Tibial nerve (tissue), 4 donors: Measurements from ENCODE around the gene ANKH. TPM values are rescaled to one million over a fixed set of nuclear protein-coding genes. Genes with fewer than 3 reads are reported as not detected.

Experiments
- DNase-seq, 2 donors: peaks; one replicate each; pipeline ENCODE4 v3.0.0-alpha.2; 2019; ENCODE audit warnings: low spot score in 2 of 2
- H3K27ac ChIP-seq, 4 donors: fragments of 200-600 bp; sonication (generic) in 3 of 4; one replicate each; pipeline ENCODE4 v1.5.1; 2017 to 2019; ENCODE audit warnings: mild to moderate bottlenecking in 1 of 4
- H3K27me3 ChIP-seq, 2 donors: fragments of 200-600 bp; sonication (generic) in 1 of 2; one replicate each; pipeline versions ENCODE4 v1.5.1 to v1.6.0; 2017 to 2019
- H3K36me3 ChIP-seq, 3 donors: fragments of 200-600 bp; sonication (generic); one replicate each; pipeline ENCODE4 v1.5.1; 2018 to 2019
- H3K4me1 ChIP-seq, 4 donors: fragments of 200-600 bp; sonication (generic) in 3 of 4; one replicate each; pipeline ENCODE4 v1.5.1; 2017 to 2019
- H3K4me3 ChIP-seq, 4 donors: fragments of 200-600 bp; sonication (generic) in 3 of 4; one replicate each; pipeline ENCODE4 v1.5.1; 2017 to 2019; ENCODE audit warnings: mild to moderate bottlenecking in 1 of 4, moderate library complexity in 1 of 4
- H3K9me3 ChIP-seq, 4 donors: fragments of 200-600 bp; sonication (generic) in 3 of 4; one replicate each; pipeline ENCODE4 v1.5.1; 2017 to 2019
- EP300 ChIP-seq, 2 donors: sonication (generic); formaldehyde crosslinking; IDR thresholded peaks; one replicate each; pipeline ENCODE4 v1.6.1; 2017; ENCODE audit warnings: antibody characterized with exemption in 2 of 2, mild to moderate bottlenecking in 1 of 2
- POLR2A ChIP-seq, 2 donors: fragments of 450-650 bp; IDR thresholded peaks; one replicate each; pipeline ENCODE4 v1.6.1; 2017; ENCODE audit warnings: antibody characterized with exemption in 2 of 2, mild to moderate bottlenecking in 2 of 2, moderate library complexity in 2 of 2
- WGBS, 2 donors: methylation state at CpG; one replicate each; pipeline ENCODE4 v1.1.5; 2018; 5-methylcytosine and 5-hydroxymethylcytosine counted together
- total RNA-seq, 4 donors: library from RNA; depleted of rRNA; stranded (reverse); fragments of >200 nt; gene quantifications; one replicate each; pipeline ENCODE4 v1.1.0, GENCODE V29; 2016
- TF ChIP-seq, protein P1 (sequence below), 5 experiments: fragments of 200-600 bp in 3 of 5; fragments of 450-650 bp in 2 of 5; sonication (generic) in 3 of 5; IDR thresholded peaks; one replicate each; pipeline ENCODE4 v1.5.1; 2016 to 2019; ENCODE audit warnings: antibody characterized with exemption in 5 of 5, mild to moderate bottlenecking in 3 of 5, moderate library complexity in 2 of 5

Gene ANKH
- total RNA-seq, 4 donors from 2014 or later: 45.7 to 77.9 (median 46.6) TPM

GRCh38 chr5:14771972-14772371, 99.6 kb downstream of the ANKH start:
- H3K27me3 ChIP-seq: no peaks in the 10 kb centered on the region
- H3K4me3 ChIP-seq: no peak overlapping the region
- no peak for DNase-seq
- no peaks in the 10 kb centered on the region for H3K9me3 ChIP-seq
- H3K36me3 ChIP-seq: peaks cover 0 to 17% (median 0%) of the 10 kb centered on the region in 3 donors
- H3K27ac ChIP-seq: no peak overlapping the region
- peaks cover 0 to 17% (median 5%) of the 10 kb centered on the region in 4 donors for H3K4me1 ChIP-seq
- 76 to 83% methylated on average over 3 of the region's 3 CpGs for WGBS, 2 donors
- TF ChIP-seq EP300 (IDR thresholded peaks at IDR 0.05) (no peak), POLR2A (IDR thresholded peaks at IDR 0.05) (no peak)

DNA sequence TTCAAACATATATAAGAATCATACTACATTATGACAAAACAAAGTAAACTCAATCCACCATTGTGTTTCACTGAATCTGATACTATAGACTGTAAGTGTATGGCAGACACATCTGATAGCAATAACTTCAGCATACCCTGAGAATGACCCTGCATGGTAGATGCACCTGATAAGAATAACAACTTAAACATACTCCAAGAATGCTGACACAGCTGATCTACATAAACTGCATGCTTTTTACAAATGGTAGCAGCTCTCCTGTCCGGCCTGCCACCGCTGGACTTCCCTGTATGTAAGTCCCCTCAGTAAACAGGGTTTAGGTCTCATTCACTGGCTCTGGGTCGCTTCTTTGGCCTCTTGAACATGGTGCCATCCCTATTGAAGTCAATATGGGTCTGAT, 100.4 kb downstream of the ANKH start:
- H3K36me3 ChIP-seq: peaks cover 0 to 25% (median 0%) of the 10 kb centered on the region in 3 donors
- DNase-seq: no peak
- no peaks in the 10 kb centered on the region for H3K27me3 ChIP-seq
- TF ChIP-seq EP300 (IDR thresholded peaks at IDR 0.05) (no peak), POLR2A (IDR thresholded peaks at IDR 0.05) (no peak)
- TF ChIP-seq, protein P1, sequence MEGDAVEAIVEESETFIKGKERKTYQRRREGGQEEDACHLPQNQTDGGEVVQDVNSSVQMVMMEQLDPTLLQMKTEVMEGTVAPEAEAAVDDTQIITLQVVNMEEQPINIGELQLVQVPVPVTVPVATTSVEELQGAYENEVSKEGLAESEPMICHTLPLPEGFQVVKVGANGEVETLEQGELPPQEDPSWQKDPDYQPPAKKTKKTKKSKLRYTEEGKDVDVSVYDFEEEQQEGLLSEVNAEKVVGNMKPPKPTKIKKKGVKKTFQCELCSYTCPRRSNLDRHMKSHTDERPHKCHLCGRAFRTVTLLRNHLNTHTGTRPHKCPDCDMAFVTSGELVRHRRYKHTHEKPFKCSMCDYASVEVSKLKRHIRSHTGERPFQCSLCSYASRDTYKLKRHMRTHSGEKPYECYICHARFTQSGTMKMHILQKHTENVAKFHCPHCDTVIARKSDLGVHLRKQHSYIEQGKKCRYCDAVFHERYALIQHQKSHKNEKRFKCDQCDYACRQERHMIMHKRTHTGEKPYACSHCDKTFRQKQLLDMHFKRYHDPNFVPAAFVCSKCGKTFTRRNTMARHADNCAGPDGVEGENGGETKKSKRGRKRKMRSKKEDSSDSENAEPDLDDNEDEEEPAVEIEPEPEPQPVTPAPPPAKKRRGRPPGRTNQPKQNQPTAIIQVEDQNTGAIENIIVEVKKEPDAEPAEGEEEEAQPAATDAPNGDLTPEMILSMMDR (IDR thresholded peaks at IDR 0.05): no peak
- H3K4me3 ChIP-seq: no peak overlapping the region
- H3K27ac ChIP-seq: no peak overlapping the region
- peaks cover 0 to 10% (median 3%) of the 10 kb centered on the region in 4 donors for H3K4me1 ChIP-seq
- no peaks in the 10 kb centered on the region for H3K9me3 ChIP-seq
- WGBS, 2 donors: 97 to 100% methylated on average over 3 of the region's 3 CpGs

DNA sequence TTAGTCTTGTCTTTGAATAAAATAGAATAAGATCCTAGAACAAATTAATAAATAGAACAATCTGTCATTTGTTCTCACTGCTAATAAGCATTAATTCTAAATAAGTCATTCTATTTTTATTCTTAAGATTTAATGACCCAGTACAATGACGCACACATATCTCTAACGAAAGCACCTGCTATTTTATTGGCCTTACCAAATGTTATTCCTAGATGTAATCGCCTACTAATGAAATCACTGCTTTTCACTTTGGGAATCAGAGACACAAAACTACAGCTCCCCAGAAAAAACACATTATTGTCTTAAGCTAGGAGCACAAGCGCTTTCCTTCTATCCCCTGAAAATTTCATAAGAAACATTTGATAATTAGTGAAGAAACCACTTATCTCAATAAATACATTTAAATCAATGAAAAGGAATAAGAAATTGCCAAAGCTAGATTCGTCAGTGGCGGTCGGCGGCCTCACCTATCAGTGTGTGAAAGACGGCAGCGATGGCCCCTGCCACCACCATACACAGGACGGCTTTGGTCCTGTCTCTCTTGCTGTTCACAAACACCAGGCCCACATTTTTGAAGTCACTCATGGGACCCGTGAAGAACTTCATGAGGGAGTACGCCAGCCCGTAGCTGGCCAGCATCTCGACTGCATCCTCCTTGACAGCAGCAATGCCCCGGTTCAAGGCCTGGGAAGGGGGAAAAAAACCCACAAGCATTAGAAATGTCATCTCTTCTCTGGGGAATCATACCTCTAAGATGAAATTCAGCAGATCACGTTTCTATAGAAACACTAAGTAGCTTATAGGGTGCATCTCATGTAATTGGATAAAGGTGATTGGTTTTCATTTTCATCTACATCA, 102.8 kb downstream of the ANKH start:
- TF ChIP-seq EP300 (IDR thresholded peaks at IDR 0.05): no peak
- TF ChIP-seq, protein P1 (IDR thresholded peaks at IDR 0.05): no peak
- no peak for TF ChIP-seq POLR2A (IDR thresholded peaks at IDR 0.05)
- DNase-seq: no peak

DNA sequence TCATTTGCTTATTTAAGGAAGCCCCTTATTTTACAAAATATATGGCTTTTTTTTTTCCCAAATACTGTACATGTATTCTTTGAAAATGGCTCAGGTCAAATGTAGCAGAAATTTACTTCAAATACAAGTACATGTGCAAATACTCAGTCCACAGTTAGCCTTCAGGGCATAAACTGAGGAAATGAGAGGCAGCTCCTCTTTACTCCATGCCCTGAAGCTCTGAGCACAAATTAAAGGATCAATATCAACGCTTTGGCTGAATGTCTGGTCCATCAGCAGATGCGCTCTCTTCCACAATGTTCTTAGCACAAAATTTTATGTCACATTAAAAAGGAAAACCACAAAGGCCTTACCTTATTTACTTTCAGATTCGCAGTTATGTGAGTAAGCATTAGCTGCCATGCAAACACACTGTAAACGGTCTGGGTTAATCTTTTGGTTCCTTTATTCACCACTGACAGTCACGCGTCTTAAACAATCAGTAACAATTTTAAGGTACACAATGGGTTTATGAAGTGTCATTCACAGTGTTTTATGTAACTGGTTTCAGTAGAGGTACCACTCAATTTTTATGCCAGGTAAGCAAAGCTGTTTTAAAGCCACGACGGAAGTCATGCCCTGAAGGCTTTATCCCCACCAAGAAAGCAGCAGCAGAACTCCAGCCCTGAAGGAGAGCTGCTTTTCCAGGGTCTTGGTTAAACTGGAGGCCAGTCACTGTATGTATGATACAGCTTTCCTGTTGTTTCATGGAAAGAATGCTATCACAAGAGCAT, 103.7 kb downstream of the ANKH start:
- H3K4me3 ChIP-seq: no peak overlapping the region
- H3K9me3 ChIP-seq: no peaks in the 10 kb centered on the region
- WGBS, 2 donors: 64 to 68% methylated on average over 8 of the region's 8 CpGs
- peaks cover 0 to 32% (median 0%) of the 10 kb centered on the region in 3 donors for H3K36me3 ChIP-seq
- H3K4me1 ChIP-seq: peaks cover 0 to 4% (median 0%) of the 10 kb centered on the region in 4 donors
- DNase-seq: no peak
- H3K27me3 ChIP-seq: no peaks in the 10 kb centered on the region
- H3K27ac ChIP-seq: no peak overlapping the region
- TF ChIP-seq POLR2A (IDR thresholded peaks at IDR 0.05): no peak
- TF ChIP-seq, protein P1 (IDR thresholded peaks at IDR 0.05): no peak
- TF ChIP-seq EP300 (IDR thresholded peaks at IDR 0.05): no peak

More for the DNA sequence above, 102.8 kb downstream of the ANKH start:
- Histone ChIP-seq H3K4me3 (no peak overlapping the region), H3K36me3 (peaks cover 0 to 29% (median 0%) of the 10 kb centered on the region in 3 donors), H3K9me3 (no peaks in the 10 kb centered on the region), H3K27me3 (no peaks in the 10 kb centered on the region), H3K27ac (no peak overlapping the region), H3K4me1 (peaks cover 0 to 4% (median 0%) of the 10 kb centered on the region in 4 donors)
- 84 to 86% methylated on average over 17 of the region's 17 CpGs for WGBS, 2 donors

- 85 to 93% methylated on average over 5 of the region's 5 CpGs for WGBS, 2 donors
- TF ChIP-seq EP300 (IDR thresholded peaks at IDR 0.05): no peak
- TF ChIP-seq, protein P1 (IDR thresholded peaks at IDR 0.05): no peak
- no peak for TF ChIP-seq POLR2A (IDR thresholded peaks at IDR 0.05)
- Histone ChIP-seq H3K27me3 (no peaks in the 10 kb centered on the region), H3K9me3 (no peaks in the 10 kb centered on the region), H3K4me1 (peaks cover 0 to 4% (median 0%) of the 10 kb centered on the region in 4 donors), H3K36me3 (peaks cover 0 to 32% (median 0%) of the 10 kb centered on the region in 3 donors), H3K4me3 (no peak overlapping the region), H3K27ac (no peak overlapping the region)
- no peak for DNase-seq
Measured at GRCh38 chr5:14767053-14767452, 104.5 kb downstream of the ANKH start.
